Lower leg skin (tissue), 3 donors: Measurements from ENCODE around the gene SCLT1.

Experiments
- POLR2A ChIP-seq, 2 donors: fragments of 450-650 bp; IDR thresholded peaks; one replicate each; pipeline ENCODE4 v1.6.1; 2016 to 2017; ENCODE audit warnings: antibody characterized with exemption in 2 of 2, mild to moderate bottlenecking in 1 of 2, moderate library complexity in 1 of 2
- TF ChIP-seq, protein P1 (sequence below), 3 donors: fragments of 450-650 bp; IDR thresholded peaks; one replicate each; pipeline ENCODE4 v1.5.1; 2016; ENCODE audit warnings: antibody characterized with exemption in 3 of 3, mild to moderate bottlenecking in 3 of 3, moderate library complexity in 2 of 3

DNA sequence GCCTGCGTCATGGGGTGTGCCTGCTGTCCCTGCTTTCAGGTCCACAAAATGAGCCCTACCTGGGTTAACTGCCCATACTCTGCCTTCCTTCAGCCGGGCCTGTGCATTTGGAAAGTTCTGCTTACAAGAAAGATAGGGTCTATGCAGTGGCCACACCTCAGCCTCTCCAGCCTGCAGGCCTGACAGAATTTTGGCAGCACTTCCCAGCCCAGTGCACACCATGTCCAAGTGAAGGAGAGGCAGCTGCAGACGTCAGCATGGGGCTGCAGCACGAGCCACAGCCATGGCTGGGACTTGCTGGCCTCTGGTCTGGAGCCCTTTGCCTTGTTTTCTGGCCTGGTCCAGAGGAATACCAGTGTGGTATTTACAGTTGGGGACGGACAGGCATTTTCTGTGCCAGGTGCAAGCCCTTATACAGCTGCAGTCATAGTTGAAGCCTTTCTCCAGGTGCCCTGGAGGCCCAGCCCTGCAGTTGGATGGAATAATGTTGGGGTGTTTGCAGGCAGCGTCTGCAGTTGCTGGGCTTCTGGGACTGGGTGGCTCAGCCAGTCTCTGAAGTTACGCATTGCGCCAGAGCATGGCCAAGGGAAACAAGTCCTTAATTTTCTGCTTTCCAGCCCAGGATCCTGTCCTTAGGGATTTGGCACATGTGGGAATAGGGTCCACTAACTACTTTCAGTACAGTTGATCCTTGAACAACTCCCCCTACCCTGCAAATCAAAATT is 257.7 kb downstream of the SCLT1 start:
- no peak for TF ChIP-seq POLR2A (IDR thresholded peaks at IDR 0.05)
- TF ChIP-seq, protein P1, sequence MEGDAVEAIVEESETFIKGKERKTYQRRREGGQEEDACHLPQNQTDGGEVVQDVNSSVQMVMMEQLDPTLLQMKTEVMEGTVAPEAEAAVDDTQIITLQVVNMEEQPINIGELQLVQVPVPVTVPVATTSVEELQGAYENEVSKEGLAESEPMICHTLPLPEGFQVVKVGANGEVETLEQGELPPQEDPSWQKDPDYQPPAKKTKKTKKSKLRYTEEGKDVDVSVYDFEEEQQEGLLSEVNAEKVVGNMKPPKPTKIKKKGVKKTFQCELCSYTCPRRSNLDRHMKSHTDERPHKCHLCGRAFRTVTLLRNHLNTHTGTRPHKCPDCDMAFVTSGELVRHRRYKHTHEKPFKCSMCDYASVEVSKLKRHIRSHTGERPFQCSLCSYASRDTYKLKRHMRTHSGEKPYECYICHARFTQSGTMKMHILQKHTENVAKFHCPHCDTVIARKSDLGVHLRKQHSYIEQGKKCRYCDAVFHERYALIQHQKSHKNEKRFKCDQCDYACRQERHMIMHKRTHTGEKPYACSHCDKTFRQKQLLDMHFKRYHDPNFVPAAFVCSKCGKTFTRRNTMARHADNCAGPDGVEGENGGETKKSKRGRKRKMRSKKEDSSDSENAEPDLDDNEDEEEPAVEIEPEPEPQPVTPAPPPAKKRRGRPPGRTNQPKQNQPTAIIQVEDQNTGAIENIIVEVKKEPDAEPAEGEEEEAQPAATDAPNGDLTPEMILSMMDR (IDR thresholded peaks at IDR 0.05), result no peak
